H7 (cell line): ENCODE measurements around the gene M6PR. TPM values are rescaled to one million over a fixed set of nuclear protein-coding genes. Genes with fewer than 3 reads are reported as not detected.
"Not testable (repeated sequence)": the region's sequence is repeated elsewhere in the genome, so short reads cannot be mapped to it uniquely, and the experiment has no call there.

ENCODE experiments used
- DNase-seq: peaks from one replicate; pipeline ENCODE4 v3.0.0; 2012
- H3K27me3 ChIP-seq: 2 replicates; pipeline ENCODE4 v1.6.0; 2011; ENCODE audit warnings: mild to moderate bottlenecking, low read length; ENCODE audit not compliant: control insufficient read depth, insufficient read depth
- H3K36me3 ChIP-seq: replicated peaks from 2 replicates; pipeline ENCODE4 v1.5.1; 2011; ENCODE audit warnings: low read length; ENCODE audit not compliant: control insufficient read depth, insufficient read depth
- H3K4me3 ChIP-seq: 2 replicates; pipeline ENCODE4 v1.5.1; 2011; ENCODE audit warnings: low read depth, mild to moderate bottlenecking, control low read depth, low read length, moderate library complexity; ENCODE audit not compliant: insufficient read depth
- total RNA-seq: library from RNA; depleted of rRNA; stranded (reverse); fragments of >200 nt; shearing (Covaris generic); gene quantifications from 2 replicates; pipeline ENCODE4 v1.2.3, GENCODE V29; 2014

Gene M6PR
- total RNA-seq, 1 experiment from 2014 or later: 182 TPM

DNA sequence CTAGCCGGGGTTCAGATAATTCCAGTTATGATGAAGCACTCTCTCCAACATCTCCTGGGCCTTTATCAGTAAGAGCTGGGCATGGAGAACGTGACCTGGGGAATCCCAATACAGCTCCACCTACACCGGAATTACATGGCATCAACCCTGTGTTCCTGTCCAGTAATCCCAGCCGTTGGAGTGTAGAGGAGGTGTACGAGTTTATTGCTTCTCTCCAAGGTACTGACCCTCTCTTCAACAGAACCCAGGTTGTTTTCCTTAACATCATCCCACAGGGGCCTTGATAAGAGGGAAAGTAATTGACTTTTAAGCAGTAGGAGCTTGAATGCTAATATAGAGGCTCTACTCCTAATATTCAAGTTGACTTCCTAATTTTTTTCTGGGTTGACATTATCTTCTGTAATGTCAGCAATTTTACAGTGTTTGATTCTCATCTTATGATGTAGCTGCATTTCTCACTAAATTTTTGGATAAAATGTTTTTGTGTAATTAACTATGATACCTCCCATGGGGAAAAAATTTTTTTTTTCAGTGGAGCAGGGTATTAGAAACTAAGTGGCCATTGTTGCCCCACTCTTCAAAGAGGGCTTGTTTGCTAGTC is 11.5 kb downstream of the M6PR start:
- H3K4me3 ChIP-seq, DNase-seq, H3K27me3 ChIP-seq: not testable (repeated sequence)
- H3K36me3 ChIP-seq: peaks cover 49% of the 10 kb centered on the region

DNA sequence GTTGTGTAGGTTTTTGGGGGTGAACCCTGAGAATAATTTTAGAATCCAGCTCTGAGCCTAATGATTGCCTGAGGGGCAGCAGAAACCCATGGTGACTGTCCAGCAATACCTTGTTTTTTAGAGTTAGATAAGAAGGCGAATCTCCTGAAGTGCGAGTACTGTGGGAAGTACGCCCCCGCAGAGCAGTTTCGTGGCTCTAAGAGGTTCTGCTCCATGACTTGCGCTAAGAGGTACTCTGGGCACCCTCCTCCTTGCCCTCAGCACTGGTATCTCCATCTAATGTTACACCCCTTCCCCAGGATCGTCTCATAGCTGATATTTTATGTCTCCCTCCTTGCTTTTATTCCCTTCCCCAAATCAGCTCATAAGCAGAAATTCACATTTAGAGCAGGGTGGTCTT is 12.7 kb downstream of the M6PR start:
- H3K4me3 ChIP-seq: no peak overlapping the region
- DNase-seq: no peak
- no peaks in the 10 kb centered on the region for H3K27me3 ChIP-seq
- peaks cover 48% of the 10 kb centered on the region for H3K36me3 ChIP-seq

DNA sequence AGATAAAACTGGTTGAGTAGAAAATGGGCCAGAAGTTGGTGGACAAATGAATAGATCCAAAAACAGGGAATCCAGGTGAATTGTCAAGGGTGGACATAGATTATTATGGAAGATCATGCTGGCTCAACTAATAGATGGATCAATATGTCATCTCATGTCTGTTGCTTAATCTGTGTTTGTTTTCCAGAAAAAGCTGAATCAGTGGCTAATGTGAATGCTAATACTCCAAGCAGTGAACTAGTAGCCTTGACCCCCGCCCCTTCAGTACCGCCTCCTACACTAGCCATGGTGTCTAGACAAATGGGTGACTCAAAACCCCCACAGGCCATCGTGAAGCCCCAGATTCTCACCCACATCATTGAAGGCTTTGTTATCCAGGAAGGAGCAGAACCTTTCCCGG is 15.4 kb downstream of the M6PR start:
- DNase-seq, H3K27me3 ChIP-seq, H3K4me3 ChIP-seq: not testable (repeated sequence)
- H3K36me3 ChIP-seq: peaks cover 61% of the 10 kb centered on the region

DNA sequence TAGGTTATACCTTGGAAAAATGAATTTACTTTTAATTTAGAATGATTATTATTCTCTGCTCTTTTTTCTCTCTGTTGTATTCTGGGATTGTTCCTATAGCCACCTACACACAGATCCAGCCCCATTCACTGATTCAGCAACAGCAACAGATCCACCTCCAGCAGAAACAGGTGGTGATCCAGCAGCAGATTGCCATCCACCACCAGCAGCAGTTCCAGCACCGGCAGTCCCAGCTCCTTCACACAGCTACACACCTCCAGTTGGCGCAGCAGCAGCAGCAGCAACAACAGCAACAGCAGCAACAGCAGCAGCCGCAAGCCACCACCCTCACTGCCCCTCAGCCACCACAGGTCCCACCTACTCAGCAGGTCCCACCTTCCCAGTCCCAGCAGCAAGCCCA is 17.0 kb downstream of the M6PR start:
- not testable (repeated sequence) for DNase-seq, H3K4me3 ChIP-seq, H3K27me3 ChIP-seq
- peaks cover 62% of the 10 kb centered on the region for H3K36me3 ChIP-seq

DNA sequence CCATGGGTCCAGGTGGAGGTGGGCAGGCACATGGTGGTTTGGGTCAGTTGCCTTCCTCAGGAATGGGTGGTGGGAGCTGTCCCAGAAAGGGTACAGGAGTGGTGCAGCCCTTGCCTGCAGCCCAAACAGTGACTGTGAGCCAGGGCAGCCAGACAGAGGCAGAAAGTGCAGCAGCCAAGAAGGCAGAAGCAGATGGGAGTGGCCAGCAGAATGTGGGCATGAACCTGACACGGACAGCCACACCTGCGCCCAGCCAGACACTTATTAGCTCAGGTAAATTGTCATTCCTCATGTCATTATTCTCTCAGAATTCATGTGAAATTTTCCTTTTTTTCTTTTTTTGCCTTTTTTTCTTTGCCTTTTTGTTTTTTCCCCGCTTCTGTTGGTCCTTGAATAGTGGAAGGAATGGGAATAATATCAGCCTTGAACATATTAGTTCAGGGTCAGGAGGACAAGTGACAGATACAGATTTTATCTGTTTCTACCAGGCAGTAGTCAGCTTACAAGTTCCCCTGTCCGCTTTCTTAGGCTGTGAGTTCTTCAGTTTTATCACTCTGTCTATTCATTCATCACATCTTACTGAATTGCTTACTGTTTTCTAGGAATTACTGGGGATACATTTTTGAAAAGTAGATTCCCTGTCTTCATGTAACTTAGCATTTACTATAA is 18.7 kb downstream of the M6PR start:
- not testable (repeated sequence) for DNase-seq, H3K27me3 ChIP-seq, H3K4me3 ChIP-seq
- H3K36me3 ChIP-seq: peaks cover 62% of the 10 kb centered on the region

DNA sequence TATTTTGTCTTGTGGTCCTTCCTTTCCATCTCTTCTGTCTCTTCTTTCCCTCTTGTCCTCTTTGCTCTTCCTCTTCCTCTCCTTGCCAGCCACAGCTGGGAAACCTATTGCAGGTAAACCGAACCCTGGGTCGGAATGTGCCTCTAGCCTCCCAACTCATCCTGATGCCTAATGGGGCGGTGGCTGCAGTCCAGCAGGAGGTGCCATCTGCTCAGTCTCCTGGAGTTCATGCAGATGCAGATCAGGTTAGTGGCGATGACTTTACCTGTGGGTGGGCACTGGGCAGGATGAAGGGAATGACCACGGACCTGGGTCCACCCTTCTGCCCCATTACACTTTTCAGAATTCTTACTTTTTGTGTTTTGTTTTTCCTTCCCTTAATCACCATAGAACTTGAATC is 26.9 kb downstream of the M6PR start:
- DNase-seq: no peak
- peaks cover 62% of the 10 kb centered on the region for H3K36me3 ChIP-seq
- no peak overlapping the region for H3K4me3 ChIP-seq
- H3K27me3 ChIP-seq: no peaks in the 10 kb centered on the region

DNA sequence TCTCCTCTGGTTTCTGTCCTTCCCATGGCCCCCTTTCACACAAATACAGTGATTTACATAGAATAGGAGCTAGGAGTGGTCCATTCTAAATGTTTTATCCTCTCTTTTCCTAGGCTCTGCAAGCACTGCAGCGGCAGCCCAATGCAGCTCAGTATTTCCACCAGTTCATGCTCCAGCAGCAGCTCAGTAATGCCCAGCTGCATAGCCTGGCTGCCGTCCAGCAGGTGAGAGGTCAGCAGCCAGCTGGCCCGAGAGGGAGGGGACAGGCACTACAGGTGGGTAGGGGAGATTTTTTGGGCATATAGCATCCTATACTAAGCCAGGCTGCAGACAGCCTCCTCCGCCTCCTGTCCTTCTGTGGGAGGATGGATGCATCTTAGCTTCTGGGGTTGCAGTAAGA is 29.8 kb downstream of the M6PR start:
- H3K27me3 ChIP-seq, H3K4me3 ChIP-seq, DNase-seq: not testable (repeated sequence)
- H3K36me3 ChIP-seq: peaks cover 51% of the 10 kb centered on the region

DNA sequence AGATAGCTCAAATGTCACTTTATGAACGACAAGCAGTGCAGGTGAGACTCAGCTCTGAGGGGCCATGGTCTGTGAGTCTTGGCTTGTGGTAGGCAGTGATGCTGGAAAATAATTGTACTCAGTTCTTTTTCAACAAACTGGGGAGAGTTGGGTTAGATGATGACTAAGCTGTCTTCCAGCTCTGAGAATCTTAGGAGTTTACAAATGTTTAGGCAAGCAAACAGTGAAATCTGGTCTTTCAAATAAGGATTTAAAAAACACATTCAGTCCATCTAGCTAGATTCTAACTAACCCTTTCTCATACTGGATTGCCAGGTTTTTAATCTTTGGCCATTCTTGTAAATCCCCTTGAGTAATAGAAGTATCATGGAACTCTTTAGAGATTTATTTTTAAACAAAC is 31.7 kb downstream of the M6PR start:
- Histone ChIP-seq H3K4me3 (peak overlapping the region; percentile 1; the same call in 1 of the 2 replicates), H3K27me3 (no peaks in the 10 kb centered on the region), H3K36me3 (peaks cover 44% of the 10 kb centered on the region)
- DNase-seq: no peak

DNA sequence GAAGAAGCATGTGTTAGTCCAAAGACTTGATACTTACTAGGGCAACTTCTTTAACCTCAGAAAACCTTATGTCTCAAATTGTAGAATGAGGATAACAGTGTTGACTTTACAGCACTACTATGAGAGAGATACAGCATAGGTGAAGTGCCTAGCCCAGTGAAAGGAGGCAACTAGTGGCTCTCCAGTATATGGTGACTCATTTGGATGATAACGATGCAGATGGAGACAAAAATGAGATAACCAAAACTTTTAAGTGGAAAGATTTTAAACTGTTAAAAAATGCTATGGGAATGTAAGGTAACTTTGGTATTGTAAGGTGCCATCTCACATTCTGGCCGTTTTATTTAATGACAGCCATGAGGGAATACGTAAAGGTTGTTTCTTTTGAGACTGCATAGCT is 32.4 kb downstream of the M6PR start:
- H3K27me3 ChIP-seq: no peaks in the 10 kb centered on the region
- H3K36me3 ChIP-seq: peaks cover 37% of the 10 kb centered on the region
- peak overlapping the region; percentile 89 for H3K4me3 ChIP-seq

DNA sequence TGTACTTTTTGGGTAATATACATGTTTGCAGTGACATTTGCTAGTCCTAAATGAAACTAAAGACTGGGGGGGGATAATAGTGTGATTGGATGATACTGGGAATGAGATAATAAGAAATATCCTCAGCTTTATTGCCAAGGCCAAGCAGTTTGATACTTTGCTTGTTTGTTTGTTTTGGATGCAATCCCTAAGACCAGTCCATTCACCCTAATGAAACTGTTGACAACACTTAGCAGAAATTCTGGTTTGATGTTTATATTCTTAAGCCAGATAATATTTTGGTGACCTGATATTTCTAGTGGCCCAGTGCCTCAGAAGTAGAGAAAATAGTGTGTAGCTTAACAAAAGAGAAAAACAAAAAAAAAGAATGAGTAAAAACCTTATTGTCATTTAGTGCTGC is 33.3 kb downstream of the M6PR start:
- DNase-seq: no peak
- Histone ChIP-seq H3K36me3 (peaks cover 32% of the 10 kb centered on the region), H3K4me3 (peak overlapping the region; percentile 89)

More for the DNA sequence above, 32.4 kb downstream of the M6PR start:
- no peak for DNase-seq

DNA sequence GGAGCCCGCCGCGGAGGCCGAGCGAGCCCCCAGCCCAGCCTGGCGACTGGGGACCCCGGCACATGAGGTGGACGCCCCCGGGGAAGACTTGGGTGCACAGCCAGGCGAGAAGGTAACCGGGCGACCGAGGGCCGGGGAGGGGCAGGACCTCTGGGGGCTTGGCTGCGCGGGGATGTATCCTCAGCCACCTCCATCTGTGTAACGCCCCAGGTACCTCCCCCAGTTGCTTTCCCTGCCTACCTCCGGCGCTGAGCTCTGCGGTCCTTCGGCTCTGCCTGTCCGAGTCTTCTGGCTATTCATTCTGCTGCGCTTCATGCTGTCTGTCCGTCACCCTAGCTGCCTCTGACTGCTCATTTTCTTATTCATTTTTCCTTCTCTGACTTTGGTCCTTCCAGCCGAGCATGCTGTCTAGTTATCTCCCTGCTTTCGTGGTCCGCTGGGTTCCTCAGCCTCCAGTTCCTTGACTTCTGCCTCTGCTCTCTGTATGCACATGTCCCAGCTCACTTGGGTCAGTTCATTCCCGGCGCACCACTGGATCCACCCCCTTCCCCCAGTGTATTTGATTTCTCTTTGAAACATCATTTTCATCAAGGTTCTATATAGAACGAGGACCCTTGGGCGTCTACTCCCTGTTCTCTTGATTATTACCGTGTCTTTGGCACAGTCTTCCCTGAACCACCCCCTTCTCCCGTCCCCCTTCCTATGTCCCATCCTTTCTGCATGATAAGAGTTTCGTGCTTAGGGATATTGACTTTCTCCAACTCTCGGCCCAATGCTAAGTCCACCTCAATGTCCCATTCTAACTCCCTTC is 34.5 kb downstream of the M6PR start:
- Histone ChIP-seq H3K27me3 (no peaks in the 10 kb centered on the region), H3K36me3 (peaks cover 23% of the 10 kb centered on the region), H3K4me3 (peak overlapping the region; percentile 89)
- DNase-seq: peak; percentile 87

More for the DNA sequence above, 33.3 kb downstream of the M6PR start:
- H3K27me3 ChIP-seq: no peaks in the 10 kb centered on the region

DNA sequence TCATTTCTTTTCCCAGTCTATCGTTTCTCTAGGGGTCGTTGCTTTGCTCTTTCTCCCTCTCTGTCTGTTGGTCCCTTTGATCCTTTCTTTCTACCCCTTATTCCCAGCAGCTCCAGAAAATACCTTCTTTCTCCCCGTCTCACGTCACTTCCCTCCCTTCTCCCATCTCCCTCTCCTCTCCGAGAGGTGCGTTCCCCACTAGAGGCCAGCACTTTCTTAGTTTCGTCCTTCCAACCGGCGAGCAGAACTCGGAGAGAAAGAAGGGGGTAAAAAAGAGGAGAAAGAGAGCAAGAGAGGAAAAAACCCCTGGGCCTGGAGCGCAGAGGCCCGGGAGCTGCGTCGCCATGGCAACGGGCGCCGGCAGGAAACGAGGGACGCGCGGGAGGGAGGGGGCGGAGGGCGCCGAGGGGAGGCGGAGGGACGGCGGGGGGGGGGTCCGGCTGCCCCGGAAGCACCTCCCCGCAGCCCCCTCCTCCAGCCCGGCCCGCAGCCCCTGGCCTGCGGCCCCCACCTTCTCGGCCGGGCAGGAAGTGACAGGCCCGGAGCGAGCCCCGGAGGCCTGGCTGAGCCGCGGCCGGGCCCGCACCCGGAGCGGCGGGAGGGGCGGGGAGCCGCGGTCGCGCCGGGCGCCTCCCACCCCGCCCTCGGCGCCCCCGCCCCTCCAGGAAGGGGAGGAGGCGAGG is 35.3 kb downstream of the M6PR start, which contains the start of gene PHC1:
Gene PHC1 (plus strand): TSS at position 477 of the 683 bp plus-strand sequence. CDS start 3,169 bp downstream, outside the sequence.
- H3K4me3 ChIP-seq: peak within 1 kb of the TSS; percentile 89
- not testable (repeated sequence) for H3K27me3 ChIP-seq
- peak; percentile 98 for DNase-seq
- peaks cover 17% of the 10 kb centered on the region for H3K36me3 ChIP-seq

DNA sequence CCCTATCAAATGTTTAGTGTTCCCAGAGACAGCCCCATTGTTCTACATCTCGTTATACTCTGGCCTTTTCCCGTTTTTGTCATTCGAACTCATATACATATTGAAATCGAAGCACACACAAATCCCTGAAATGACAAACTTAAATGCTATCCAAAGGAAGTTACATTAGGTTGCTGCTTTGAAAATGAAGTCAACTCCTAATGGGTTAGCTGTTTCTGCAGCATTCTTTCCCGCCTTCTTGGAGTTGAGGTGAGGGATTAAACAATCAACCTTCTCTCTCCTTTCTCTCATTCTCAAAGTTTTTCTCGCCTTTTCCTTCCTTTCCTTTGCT is 35.8 kb downstream of the M6PR start:
- H3K27me3 ChIP-seq: no peaks in the 10 kb centered on the region
- DNase-seq: no peak
- H3K36me3 ChIP-seq: peaks cover 14% of the 10 kb centered on the region
- peak overlapping the region; percentile 59 for H3K4me3 ChIP-seq

DNA sequence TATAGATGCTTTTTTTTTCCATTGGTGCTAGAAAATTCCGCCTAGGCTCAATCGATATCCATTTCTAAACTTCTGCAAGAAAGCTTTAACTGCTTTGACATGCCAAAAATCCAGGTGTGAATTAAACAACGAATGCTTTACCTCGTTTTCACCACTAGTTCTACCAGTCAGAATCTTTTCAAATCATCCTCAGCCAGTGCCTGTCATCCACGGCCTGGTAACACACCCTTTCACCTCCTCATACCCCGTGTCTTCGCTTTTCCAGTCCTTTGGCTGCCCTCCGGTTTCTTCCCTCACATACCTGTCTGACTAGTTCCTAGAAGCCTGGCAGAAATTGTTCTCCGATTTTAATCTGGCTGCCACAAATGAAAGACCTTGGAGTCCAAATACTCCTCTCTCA is 36.5 kb downstream of the M6PR start:
- no peaks in the 10 kb centered on the region for H3K27me3 ChIP-seq
- H3K4me3 ChIP-seq: 0 out of 2 replicates have a peak overlapping the region, but pooled peaks have one; percentile 59
- peaks cover 7% of the 10 kb centered on the region for H3K36me3 ChIP-seq
- DNase-seq: peak; percentile 58
